HG03571 (cell line): ENCODE measurements around the gene ZSCAN20.

ENCODE experiments used
- ATAC-seq: cut with Tn5 transposase; IDR thresholded peaks from one replicate; pipeline ENCODE4 v1.9.1; 2021; ENCODE audit not compliant: unreplicated experiment

Gene ZSCAN20

DNA sequence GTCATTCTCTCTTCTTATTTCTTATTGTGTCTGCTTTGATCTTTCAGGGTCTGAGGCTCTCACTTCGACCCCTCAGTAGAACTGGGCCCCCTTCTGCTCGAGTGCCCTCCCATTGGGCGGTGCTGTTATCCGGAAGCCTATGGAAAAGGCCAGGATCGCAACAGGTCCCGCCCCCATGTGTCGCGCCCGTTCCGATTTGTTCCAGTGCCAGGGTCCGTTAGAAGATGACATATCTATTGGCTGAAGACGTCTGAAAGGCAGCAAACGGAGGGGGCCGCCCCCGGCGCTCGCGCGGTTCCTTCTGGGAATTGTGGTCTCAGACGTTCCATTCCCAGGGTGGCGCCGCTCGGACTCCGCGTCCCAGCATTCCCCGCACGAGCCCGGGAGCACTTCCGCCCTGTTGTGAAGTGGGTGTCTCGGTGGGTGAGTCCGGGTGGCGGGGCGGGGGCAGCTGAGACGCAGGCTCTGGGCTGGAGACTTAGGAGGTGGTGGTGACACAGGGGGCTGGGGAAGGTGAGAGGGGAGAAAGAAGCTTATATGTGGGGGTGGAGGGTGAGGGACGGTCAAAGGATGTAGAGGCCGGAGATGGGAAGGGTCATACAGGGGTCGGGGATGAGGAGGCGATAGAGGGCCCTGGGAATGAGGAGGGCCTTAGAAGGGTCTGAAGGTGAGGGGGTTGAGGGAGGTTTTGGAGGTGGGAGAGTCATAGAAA lies at the start of gene ZSCAN20:
Gene ZSCAN20, plus strand, starts transcription at position 377 of the 712 bp plus-strand sequence. CDS start 6,644 bp downstream, outside the sequence.
- peak; percentile 95 for ATAC-seq

GRCh38 chr1:33424205-33424604 lies 48.2 kb upstream of the ZSCAN20 start:
- ATAC-seq: no peak

- ATAC-seq: no peak
Measured at GRCh38 chr1:33424610-33425009, 47.8 kb upstream of the ZSCAN20 start.

- no peak for ATAC-seq
Measured at GRCh38 chr1:33425900-33426299, 46.5 kb upstream of the ZSCAN20 start.

DNA sequence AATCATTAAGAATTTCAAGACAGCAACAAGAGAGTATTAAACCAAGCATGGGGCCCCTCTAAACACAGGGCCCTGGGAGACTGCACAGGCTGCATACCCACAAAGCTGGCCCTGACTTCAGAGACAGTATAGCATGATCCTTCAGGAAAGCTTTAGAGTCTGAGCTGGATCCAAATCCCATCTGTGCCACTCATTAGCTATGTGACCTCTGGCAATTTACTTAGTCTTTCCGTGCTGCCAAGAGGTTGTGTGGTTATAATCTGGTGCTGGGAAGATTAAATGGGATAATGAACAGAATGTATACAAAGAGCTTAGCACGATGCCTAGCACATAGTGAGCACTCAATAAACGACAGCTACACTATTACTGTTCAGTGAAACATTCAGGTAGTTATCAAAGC lies 45.5 kb upstream of the ZSCAN20 start:
- no peak for ATAC-seq

DNA sequence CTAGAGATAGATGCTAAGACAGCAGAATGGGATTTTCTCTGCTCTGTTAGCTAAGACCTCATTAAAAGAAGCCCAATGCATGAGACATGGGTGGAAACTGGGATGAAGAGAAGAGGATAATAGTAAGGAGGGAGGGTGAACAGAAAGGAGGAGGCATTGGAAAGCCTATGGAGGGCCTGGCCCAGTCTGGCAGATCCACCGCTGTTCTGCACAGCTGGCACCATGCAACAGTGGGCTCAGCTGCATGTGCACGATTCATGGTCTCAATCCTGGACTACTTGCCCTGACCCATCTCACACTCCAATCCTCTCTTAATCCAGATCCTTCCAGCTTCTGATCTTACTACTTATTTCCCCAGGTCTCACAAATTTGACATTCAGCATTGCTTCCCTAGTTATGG lies 43.8 kb upstream of the ZSCAN20 start:
- no peak for ATAC-seq

GRCh38 chr1:33429332-33429731 lies 43.1 kb upstream of the ZSCAN20 start:
- no peak for ATAC-seq

GRCh38 chr1:33429856-33430691 lies 42.4 kb upstream of the ZSCAN20 start:
- no peak for ATAC-seq

DNA sequence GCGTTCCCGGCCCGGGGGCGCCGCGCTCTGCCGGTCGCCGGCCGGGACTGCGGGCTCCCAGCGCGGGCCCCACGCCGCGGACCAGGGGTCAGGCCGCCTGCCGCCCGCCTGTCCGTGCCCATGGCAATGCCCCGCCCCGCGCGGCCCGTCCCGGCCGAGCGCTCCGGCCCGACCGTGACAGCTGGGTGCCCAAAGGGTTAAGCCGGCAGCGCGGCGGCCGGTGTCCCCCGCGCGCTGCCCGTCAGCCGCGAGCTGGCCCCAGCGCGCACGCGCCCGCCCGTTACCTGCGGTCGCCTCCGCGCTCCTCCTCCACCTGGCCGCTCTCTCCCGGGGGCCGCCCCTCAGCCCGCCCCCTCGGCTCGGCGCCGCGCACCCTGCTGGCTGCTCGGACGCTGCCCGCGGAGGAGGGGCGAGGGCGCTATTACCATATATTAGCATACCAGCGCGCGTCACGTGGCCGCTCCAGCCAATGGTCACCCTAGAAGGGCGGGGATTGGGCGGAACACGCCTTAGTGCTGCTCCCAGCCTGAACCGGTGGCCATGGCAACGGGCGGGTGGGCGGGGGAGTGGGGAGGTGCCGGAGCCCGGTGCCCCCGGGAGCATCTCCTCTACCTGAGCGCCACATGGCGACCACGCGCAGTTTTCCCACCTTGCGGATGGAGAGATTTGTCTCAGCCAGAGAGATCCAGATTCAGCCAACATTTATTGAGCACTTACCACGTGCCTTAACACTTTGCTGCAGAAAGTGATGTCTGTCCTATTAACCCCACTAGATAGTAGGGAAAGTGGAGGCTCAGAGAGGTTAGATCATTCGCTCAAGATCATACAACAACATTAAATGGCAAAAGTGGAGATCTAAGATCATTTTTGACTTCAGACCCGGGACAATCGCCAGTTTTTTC lies 41.5 kb upstream of the ZSCAN20 start, which contains the start of gene PHC2:
Gene PHC2, minus strand, starts transcription at position 404 of the 902 bp plus-strand sequence. CDS start 55,556 bp downstream, outside the sequence.
- peak; percentile 93 for ATAC-seq

DNA sequence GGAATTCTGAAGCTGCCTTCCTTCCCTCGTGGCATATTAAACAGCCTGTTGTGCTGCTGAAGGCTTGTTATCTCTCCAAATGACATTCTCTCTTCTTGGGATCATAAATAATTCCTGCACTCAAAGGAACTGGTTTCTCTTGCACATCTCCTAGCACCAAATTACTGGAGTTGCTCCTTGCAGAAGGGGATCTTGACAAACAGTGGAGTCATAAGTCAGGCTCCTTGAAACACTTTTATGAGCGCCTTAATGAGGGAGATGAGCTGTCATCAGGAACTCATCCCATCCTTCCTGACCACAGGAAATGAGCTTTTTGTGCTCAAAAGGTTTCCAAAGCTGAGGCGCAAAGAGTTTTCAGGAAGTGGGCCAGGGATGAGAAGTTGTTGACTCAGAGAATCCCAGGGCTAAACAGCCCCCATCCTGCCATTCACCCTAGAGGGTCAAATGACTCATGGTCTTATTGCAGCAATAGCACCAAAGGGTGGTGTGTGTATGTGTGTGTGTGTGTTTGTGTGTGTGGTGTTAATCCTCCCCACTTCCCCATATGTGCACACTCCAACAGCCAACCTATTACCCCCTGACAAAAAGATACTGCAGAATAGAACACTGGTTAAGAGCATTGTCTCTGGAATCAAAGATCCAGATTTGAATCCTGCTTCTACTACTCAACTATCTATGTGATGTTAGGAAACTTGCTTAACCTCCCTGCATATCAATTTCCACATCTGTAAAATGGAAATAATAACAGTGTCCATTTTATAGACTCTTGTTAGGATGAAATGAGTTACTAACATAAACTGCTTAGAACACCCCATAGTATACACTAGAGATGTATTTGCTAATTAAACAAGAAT lies 38.7 kb upstream of the ZSCAN20 start:
- no peak for ATAC-seq

DNA sequence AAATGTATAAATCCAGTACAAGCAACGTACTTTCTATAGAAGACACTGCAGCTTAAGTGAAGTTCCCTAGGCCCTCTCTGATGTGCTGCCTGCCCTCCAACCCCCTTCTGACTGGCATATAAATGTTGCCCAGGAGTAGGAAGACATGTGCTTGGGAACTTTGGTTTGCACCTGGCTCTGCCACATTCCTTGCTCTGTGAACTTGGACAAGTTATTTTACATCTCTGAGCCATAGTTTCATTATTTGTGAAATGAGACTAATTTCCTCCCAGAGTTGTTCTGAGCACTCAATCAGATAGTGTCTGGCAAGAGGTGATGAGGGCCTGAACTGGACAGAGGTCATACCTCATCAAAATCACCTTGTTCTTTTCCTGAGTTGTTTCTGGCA lies 38.1 kb upstream of the ZSCAN20 start:
- ATAC-seq: no peak

DNA sequence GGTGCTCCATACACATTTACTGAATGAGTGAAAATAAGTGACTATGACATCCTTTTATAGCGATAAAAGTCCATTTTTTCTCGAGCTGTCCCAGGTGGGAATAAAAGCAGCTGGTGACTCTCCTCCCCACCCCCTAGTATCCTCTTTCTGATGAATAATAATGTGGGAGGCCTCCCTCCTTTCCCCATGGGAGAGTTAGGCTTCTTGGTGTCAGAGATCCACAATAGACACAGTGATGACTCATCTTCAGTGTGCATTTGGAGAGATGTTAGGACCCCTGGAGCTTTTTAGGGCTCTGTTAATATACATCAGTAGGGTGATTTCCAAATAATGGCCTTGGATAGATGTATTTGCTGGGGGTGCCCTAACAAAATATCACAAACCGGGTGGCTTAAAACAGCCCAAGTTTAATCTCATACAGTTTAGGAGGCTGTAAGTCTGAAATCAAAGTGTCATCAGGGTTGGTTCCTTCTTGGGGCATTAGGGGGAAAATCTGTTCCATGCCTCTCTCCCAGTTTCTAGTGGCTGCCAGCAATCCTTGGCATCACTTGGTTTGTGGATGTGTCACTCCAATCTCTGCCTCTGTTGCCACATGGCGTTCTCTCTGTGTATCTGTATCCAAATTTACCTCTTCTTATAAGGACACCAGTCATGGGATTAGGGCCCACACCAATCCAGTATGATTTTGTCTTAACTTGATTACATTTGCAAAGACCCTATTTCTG lies 37.2 kb upstream of the ZSCAN20 start:
- ATAC-seq: no peak

DNA sequence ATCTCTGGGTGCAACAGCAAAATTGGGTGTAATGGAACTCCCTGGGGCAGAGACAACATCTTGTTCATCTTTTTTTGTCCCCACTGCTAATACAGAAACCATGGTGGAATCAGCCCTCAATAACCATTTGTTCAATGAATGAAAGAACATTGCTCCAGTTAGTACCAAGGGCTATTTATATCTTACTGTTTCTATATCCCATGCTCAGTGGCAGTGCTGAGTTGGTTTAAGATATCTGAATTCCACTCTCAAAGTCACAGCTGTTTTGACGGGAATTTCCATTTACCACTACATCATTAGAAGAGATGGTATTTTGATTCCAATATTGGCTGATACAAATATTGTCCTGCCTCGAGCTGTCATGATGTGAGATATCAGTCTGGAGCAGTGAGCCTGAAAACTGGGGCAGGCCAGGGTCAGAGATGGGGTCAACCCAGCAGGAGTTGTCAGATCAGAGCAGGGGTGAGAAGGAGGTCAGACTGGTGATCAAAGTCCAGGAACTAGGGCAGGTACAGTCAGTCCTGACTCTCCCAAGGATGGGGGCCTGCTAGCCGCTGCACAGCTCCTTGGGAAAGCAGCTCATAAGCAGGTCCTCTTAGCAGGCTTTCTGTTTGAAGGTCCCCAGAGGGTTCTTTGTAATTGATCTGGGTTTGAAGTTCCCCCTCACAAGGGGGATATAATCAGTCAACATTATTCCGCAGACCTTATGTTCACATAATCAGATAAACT lies 35.7 kb upstream of the ZSCAN20 start:
- ATAC-seq: no peak

- ATAC-seq: no peak
Measured at GRCh38 chr1:33438364-33439160, 33.9 kb upstream of the ZSCAN20 start.

DNA sequence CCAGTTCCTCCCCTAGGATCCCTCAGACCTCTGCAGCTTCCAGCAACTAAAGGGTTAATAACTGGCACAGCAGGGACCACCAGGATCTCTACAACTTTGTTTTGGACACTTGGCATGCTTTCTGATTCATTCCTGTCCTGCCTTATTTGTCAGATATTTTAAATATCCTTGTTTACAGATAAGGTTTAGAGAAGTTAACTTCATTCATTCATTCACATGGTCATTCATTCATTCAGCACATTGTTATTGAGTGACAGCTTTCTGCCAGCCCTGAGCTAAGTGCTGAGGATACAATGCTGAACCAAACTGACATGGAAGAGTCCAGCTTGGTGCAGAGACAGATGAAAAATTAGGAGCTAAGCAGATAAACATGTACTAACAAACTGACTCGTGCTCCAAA lies 32.8 kb upstream of the ZSCAN20 start:
- ATAC-seq: no peak

DNA sequence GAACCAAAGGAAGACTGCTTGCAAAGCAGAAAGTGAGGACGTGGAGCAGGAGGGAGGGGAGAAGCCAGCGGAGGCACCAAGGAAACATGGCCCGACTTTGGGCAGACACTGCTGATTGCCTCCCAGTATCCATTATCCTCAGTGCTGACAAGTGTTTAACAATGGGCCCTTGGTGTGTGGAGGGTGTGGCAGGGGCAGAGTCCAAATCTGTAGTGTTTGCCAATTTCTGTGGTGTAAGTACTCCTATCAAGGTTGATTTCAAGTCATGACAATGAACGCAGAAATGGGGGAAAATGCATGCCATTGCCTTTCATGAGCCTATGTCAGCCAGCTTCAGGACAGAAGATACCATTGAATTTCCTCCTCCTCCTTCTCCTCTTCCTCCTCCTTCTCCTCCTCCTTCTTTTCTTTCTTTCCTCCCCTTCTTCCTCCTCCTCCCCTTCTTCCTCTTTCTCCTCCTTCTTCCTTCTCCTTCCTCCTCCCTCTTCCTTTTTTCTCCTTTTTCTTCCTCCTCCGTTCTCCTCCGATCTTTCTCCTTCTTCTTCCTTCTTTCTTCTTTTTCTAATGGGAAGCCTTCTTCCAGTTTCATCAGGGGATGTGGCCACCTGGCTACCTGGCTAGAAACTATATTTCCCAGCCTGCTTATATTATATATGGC lies 31.2 kb upstream of the ZSCAN20 start:
- ATAC-seq: no peak

GRCh38 chr1:33442141-33442540 lies 30.3 kb upstream of the ZSCAN20 start:
- ATAC-seq: no peak
